Ovary (tissue), 3 donors: ENCODE data around the gene SNORC.

Experiments used
- EP300 ChIP-seq: sonication (generic); formaldehyde crosslinking; IDR thresholded peaks from one replicate; pipeline ENCODE4 v1.6.1; 2017; ENCODE audit warnings: antibody characterized with exemption
- TF ChIP-seq, protein P1 (sequence below), 3 donors: fragments of 450-650 bp in 2 of 3; fragments of 200-600 bp in 1 of 3; IDR thresholded peaks; one replicate each; pipeline versions ENCODE4 v1.5.1 to v1.8.0; 2016 to 2022; ENCODE audit warnings: antibody characterized with exemption in 3 of 3, mild to moderate bottlenecking in 1 of 3
- donor health status: DM: no; HTN: no; CAD: no.

DNA sequence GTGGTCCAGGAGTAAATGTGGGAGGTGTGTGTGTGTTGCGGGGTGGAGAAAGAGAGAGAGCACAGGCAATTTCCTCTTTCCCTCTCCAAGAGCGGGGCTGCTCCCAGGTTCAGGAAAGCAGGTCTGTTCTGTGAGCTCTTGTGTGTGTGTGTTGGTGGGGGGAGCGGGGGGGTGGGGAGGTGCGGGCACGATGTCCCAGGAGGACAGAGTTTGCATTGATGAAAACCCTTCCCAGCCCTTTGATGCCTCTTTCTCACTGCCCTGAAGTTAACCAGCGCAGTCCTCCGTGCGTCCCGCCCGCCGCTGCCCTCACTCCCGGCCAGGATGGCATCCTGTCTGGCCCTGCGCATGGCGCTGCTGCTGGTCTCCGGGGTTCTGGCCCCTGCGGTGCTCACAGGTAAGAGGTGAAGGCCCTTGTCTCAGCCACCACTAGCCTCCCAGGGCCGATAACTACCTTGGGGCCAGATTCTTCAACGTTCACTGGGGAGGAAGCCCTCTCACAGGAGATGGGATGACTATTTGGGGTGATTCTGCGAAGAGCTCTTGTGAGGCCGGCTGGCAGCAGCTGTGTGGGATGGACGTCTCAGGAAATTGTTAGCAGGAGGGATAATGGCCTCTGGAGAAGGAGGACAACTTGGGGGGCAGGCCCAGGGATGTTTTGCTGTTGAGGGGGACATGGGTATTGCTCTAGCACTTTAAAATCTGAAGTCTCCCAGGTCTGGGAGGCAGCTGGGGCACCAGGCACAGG lies at the start of gene SNORC:
- TF ChIP-seq, protein P1, sequence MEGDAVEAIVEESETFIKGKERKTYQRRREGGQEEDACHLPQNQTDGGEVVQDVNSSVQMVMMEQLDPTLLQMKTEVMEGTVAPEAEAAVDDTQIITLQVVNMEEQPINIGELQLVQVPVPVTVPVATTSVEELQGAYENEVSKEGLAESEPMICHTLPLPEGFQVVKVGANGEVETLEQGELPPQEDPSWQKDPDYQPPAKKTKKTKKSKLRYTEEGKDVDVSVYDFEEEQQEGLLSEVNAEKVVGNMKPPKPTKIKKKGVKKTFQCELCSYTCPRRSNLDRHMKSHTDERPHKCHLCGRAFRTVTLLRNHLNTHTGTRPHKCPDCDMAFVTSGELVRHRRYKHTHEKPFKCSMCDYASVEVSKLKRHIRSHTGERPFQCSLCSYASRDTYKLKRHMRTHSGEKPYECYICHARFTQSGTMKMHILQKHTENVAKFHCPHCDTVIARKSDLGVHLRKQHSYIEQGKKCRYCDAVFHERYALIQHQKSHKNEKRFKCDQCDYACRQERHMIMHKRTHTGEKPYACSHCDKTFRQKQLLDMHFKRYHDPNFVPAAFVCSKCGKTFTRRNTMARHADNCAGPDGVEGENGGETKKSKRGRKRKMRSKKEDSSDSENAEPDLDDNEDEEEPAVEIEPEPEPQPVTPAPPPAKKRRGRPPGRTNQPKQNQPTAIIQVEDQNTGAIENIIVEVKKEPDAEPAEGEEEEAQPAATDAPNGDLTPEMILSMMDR (IDR thresholded peaks at IDR 0.05): no peak
- TF ChIP-seq EP300: no peak
